GM21423 (cell line): ENCODE results near the gene HOXC4.
"Not testable (repeated sequence)": the region's sequence is repeated elsewhere in the genome, so short reads cannot be mapped to it uniquely, and the experiment has no call there.

Source experiments
- ATAC-seq: cut with Tn5 transposase; IDR thresholded peaks from one replicate; pipeline ENCODE4 v1.9.1; 2021; ENCODE audit warnings: mild to moderate bottlenecking, moderate library complexity; ENCODE audit not compliant: unreplicated experiment

The HOXC4 gene

DNA sequence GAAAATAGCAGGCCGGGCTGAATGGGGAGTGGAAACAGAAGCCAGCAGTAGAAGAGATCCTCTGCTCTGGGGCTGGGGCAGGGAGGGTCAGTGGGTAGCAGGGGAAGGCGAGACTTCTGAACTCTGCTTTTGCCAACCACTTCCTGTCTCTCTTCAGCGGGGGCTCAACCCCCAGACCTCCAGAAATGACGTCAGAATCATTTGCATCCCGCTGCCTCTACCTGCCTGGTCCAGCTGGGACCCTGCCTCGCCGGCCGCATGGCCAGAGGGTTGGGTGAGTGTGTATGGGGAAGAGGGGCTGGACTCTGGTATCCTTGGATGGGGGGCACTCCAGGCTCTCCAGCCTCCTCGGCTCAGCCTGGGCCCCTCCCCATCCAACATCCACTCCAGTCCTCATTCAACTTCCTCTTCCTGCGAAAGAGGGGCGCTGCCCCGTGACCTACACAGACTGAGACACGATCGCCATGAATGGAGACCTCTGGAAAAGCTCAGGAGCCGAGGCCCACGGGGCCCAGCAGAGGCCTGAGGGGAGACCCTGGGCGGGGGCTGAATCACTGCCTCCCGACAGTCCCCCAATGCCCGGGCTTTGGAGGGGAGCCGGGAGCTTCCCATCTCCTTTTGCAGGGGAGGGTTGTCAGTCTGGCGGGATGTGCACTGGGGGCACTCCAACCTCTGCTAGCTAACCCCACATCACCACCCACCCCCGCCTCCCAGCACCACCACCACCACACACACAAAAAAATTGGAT, 458 bp upstream of the HOXC4 start:
- ATAC-seq, result no peak

DNA sequence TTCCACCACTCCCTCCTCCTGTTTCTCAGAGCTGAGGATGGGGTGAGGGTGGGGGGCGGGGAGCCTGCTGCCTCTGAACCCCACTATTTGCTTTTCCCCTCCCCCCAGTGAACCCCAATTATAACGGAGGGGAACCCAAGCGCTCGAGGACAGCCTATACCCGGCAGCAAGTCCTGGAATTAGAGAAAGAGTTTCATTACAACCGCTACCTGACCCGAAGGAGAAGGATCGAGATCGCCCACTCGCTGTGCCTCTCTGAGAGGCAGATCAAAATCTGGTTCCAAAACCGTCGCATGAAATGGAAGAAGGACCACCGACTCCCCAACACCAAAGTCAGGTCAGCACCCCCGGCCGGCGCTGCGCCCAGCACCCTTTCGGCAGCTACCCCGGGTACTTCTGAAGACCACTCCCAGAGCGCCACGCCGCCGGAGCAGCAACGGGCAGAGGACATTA, 1.1 kb downstream of the HOXC4 start:
- no peak for ATAC-seq

DNA sequence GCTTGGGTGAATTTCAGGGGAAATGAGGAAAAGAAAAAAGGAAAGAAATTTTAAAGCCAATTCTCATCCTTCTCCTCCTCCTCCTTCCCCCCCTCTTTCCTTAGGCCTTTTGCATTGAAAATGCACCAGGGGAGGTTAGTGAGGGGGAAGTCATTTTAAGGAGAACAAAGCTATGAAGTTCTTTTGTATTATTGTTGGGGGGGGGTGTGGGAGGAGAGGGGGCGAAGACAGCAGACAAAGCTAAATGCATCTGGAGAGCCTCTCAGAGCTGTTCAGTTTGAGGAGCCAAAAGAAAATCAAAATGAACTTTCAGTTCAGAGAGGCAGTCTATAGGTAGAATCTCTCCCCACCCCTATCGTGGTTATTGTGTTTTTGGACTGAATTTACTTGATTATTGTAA, 1.9 kb downstream of the HOXC4 start:
- no peak for ATAC-seq

DNA sequence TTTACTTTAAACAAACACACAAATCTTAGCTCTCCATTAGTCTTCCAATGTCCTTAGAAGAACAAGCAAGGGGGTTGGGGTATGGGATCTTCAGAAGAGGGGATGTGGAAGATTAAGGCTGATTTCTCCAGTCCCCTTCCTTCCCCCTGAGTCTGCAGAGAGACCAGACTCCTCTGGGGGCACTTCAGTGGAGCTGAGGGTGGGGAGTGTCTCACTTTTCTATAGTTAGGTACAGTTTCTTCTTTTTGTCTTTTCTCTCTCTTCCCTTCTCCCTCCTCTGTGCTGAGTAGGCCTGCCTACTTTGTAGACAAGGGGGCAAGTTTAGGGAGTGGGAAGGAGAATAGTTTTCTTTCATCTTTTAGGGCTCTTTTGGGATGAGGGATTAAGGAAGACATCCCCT, 2.5 kb downstream of the HOXC4 start:
- ATAC-seq, result no peak

DNA sequence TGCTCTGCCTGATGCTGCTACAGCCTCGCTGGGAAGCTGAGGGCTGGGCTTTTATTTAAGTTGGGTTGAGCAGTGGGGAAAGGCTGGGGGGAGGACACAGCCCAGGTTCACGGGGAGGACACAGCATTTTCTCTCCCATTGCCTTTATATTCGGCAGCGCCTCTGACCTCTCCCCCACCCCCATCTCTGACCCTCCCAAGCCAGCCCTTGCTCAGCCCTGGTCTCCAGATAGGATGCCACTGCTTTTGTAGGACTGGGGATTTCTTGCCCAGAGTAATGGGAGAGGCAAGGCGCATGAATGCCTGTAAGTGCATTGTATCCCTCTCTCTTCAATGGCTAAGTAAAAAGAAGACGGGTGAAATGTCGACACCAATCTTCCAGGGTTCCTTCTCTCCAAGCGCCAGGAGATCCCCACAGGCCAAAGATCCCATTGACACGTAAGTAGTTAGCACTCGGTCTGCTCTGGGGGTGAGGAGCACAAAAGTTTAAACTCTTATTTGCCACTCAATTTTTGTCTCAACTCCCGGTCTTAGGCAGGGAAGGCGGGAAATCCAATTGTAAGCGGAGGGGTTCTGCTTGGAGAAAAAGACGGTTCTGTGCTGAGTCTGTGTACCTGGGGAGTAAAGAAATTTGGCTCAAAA, 4.6 kb downstream of the HOXC4 start:
- ATAC-seq, result no peak

DNA sequence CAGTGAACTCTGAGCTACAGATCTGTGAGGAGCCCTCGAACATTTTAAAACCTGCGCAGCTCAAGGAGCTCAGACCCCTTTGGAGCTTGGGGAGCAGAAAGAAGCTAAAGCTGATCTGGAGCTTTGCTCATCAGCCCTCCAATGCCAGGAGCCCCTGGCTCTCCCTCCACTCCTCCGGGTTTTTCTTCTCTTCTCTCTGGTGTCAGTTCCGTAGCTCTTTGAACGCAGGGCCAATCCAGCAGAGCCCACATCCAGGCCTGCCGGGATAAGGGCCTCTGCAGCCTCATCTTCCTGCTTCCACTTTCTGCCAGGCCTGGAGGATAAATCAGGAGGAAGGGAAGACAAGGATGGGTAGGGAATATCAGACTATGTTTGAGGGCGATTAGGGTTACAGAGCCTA, 6.0 kb downstream of the HOXC4 start:
- no peak for ATAC-seq

DNA sequence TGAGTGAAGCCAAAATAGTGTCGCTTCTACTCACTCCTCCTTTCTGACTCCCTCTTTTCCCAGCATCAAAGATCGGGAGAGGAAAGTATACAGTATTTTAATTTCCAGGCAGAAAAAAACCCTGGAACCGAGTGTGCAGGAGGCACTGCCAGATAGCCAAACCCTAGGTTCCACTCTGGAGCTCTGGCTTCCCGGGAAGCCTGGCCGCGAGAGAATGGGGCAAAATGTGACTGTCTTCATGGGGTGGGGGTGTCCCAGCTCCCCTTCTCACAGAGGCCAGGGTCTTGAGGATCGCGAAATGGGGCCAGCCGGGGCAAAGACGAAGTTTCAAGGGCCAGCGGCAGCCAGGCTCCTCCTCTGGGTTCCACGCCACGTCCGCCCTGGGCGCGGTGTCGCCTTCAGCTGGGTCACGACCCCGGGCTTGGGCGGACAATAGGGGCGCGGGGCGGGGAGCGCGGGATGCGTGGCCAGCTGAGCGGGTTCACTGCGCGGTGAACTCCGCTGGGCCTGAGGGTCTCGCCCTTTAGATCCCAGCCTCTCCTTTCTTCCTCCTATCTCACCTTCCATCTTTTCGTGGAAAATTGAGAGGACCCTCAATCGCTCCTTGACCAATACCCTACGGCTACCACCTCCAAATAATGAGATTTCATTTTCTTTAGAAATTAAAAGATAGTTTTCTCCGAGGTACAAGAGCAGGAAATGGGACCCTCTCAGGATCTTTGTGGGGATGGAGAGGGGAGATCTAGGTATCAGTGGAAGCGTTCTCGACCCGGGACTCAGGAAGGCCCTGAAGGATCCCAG, 6.7 kb downstream of the HOXC4 start:
- no peak for ATAC-seq

DNA sequence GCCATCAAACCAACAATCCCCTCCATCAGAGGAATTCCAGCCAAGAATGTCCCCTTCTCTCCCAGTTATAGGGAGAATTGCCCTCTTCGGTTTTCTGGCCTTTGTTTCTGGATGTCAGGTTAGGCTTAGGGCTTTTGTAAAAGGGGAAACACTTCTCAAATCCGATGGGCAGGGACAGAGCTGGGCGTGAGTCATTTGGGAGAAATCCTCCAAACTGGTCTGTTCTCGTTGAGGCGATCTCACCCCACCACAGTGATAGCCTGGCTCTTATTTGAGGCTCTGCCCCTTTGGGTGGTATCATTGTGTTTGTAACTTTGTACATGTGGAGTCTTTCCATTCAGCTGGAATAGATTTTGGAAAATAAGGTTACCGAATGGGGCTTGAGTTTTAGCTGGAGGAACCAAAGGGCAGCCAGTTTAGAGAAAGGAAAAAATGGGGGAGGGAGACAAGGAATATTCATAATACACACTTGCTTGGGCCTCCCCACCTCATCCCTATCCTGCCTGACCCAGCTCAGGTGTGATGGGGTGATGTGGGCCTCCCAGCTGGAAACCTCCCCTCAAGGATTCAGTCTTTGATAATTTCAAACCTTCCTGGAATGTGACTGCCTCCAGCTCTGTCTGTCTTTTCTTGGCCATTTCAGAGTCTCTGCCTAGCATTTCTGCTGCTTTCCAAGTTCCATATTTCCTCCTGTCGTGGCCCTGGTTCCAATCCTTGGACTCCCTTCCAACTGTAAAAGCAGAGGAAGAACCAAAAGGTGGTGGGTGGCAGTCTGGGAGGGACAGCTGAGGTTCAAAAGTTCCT, 7.5 kb downstream of the HOXC4 start:
- no peak for ATAC-seq

DNA sequence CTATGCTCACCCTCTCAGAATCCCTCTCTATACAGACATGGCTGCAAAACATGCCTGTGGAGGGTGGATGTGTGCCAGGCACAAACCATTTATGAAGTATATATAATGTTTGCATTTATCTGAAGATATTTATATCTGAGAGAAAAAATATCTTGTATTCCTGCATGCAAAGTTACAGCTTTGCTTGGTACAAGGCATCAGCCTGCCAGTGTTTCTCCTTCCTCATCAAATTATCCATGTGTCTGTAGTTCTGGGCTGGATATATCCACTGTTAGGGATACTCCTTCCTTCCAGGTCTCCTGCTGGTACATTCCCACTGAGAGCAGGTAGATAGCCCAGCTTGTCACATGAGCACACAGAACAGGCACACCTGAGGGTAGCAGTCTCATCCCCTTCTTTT, 12.0 kb downstream of the HOXC4 start:
- ATAC-seq, result no peak

DNA sequence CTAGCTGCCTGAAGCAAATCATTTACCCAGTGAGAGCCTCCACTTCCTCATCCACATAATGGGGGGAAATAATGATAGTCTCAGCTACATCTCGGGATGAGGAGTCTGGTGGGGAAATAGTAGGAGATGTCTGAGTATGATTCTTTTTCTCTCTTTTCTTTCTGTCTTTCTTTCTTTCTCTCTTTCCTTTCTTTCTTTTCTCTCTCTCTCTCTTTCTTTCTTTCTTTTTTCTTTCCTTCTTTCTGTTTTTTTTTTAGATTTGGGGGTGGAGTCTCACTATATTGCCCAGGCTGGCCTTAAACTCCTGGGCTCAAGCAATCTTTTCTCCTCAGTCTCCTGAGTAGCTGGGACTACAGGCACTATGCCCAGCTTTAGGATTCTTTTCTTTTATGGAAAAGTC, 12.8 kb downstream of the HOXC4 start:
- no peak for ATAC-seq

DNA sequence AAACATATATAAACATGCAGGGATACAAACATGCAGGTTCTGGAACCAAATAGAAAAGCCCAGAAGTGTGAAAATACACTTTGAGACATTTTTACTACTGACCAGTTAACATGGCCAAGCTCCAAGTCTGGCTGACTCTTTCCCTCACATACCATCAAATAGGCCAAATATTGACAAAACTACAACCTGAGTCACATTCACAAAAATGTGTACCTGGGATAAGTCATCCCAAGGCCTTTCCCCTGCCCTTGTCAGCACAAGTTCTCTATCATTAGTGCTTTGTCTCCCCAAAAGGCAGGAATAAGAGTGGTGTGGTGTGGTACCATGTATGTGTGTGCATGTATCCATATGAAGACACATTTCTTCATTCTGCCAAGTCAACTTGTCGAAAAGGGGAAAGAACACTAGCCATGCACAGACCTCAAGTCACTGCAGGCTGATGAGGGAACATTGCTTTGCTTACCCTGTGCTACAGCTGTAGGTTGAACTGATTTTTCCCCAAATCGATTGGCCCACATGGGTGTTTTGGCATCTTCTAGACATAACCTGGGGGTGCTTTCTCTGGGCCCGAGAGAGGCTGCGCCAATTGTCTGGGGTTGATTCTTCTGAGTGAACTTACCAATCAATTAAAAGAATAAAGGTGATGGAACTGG, 14.9 kb downstream of the HOXC4 start:
- no peak for ATAC-seq

DNA sequence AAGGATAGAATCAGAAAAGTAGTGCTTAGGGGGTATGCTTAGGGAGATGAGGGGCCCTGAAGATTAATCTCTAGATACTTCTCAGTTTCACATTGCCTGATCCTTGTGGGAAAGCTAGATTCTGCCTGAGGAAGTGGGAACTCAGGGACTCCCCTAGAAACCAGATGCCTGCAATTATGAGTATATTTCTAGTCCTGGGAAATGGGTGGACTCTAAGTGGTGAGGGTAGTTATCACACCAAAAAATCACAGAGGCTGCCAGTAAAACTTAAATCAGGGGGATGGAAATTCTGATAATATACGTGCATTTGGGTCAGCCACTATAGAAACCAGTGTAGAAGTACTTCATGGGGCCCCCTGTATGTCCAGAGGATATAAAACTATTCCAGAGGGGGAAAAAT, 18.3 kb downstream of the HOXC4 start:
- no peak for ATAC-seq

DNA sequence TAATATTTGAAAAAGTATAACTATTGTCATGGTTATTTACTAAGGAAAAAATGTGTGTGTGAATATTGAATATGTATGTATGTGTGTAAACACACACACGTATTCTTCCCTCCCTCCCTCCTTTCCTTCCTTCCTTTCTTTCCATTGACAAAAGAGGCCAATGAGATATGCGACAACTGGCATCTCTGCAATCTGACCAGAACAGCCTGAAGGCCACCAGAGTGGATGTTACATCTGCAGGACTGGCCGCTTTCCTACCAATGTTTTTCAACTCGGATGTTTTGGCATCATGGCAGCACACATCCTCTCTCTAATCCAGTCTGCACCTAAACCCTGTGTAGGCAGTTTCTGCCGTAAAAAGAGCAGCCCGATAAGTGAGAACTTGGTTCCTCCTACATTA, 20.7 kb downstream of the HOXC4 start:
- no peak for ATAC-seq

DNA sequence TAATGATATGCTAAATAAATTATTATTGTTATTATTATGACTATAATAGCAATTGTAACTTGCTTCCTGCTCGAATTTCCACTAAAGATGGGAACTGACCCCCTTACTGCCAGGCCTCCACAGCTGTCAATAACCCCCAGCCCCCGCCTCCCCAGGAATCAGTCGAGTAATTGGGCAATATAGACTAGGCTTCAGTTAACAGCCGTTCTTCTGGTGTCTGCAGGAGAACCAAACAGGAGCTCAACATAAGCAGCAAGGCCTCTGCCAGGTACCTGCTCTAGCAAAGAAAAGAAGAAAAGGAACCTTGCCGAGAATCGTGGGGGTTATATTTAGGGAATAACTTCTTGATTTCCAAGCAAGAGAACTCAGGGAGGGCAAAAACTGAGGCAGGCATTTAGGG, 21.8 kb downstream of the HOXC4 start:
- no peak for ATAC-seq

DNA sequence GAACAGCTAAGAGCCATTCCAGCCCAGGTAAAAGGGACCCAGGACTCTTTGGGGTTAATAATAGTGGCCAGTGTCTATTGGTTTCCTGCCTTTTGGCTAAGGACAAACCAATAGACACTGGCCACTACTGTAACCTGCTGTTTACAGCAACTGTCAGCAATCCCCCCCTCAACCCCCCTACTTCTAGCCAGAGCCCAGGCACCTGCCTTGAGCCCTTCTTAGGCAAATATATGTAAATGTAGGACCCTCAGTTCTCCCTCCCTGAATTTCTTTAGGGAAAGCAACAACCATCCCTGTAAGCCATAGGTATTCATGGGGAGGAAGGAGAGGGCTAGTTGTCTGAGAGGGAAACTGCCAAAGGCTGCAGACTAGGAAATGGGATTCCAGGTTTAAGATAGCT, 22.3 kb downstream of the HOXC4 start:
- ATAC-seq, result no peak

DNA sequence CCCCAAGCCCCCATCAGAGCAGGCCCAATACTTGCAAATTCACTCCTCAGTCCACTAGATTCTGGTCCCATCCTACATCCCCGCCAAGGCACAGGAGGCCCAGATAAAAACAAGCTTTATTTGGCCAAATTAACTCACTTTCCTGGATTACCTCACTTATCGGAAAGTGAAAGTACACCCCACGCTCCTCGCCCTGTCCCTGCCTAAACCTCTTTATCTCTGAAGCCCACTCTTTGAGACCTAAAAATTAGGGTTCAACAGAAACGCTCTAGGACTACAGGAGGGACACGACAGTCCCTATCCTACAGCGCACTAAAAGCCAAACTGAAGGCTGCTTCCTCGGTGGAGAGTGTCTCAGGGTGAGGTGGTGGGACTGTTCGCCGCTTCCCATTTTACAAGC, 24.2 kb downstream of the HOXC4 start:
- not testable (repeated sequence) for ATAC-seq

DNA sequence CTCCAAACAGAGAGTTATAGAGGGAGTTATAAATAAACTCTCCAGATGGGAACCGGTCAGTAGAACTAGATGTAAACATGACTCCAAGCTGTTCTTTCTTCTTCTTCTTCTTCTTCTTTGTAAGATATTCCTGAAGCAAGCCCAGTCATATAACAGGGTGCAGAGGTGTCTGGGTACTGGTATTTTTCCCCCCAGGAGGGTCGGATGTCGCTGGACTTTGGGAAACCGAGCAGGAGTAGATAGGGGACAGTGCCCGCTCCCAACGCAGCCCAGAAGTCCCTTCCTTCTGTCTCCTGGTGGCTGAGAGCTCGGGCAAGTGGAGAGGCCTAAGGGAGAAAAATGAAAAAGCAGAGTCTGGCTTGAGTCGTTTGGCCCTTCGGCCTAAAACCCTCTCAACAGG, 25.5 kb downstream of the HOXC4 start:
- ATAC-seq, result not testable (repeated sequence)

DNA sequence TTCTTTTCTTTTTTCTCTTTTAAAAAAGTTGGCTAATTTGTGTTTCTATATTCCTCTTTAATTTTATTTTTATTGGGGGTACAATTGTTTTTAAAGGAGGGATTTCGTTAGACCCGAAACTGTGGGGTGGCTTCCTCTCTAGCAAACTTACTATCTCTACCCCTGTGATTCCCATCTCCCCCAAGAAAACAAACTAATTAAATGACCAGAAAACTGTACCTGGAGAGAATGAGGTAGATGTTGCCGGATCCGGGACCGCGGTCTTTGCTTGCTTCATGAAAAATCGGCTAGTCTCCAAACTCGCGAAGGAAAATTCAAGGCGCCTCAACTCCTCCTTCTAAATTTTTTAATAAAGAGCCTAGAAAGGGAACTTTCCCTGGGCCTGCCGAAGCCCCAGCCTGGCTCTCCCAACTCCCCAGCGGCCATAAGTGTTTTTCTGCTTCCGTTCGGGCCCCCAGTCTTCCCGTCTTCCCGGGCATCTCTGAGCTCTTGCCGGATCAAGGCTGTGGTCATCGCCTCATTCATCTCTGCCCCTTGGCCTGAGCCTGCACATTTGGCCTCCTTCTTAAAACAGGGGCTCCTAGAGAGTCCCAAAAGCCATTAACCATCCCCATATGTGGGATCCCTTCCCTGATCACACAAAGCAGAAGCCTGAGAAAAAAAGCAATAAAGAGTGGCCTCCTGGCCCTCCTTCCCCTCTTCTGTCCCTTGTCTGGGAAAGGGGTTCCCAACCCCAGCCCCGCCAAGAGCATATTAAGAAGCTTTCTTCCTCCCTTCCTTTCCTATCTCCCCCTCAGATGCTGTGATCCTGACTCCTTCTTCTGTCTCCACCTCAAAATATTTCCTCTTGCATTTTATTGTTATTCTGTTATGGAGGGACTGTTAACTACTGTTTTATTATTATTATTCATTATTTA, 26.6 kb downstream of the HOXC4 start:
- ATAC-seq, result not testable (repeated sequence)

DNA sequence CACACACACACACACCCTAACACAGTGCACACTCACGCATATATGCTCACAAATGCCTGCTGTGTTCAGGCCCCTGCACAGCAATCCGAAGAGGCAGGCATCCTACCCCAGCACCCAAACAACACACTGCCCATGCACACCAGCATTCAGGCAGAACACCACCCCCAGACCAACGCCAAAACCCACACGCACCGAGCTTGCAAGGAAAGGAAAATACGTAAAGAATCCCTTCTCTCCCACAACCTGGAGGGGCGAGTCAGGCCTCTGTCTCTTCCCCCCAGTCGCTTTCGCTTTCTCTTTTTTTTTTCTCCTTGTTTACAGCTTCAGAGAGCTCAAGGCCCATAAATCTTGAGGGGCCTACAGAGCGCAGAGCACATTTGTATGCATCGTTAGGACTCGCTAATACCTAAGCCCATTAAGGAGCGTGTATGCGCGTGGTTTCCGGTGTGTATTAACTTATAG, 27.4 kb downstream of the HOXC4 start:
- ATAC-seq, result not testable (repeated sequence)
